HEK293T (cell line): ENCODE data around the gene DDX56.

Experiments
- ARNT ChIP-seq: fragments of 450-650 bp; IDR thresholded peaks from 2 replicates; pipeline ENCODE4 v1.6.1; 2017; ENCODE audit warnings: mild to moderate bottlenecking
- BHLHE40 ChIP-seq: fragments of 450-650 bp; IDR thresholded peaks from 2 replicates; pipeline ENCODE4 v1.6.1; 2016; ENCODE audit warnings: mild to moderate bottlenecking, moderate library complexity, borderline replicate concordance
- ELF4 ChIP-seq: fragments of 450-650 bp; IDR thresholded peaks from 2 replicates; pipeline ENCODE4 v1.6.1; 2017; ENCODE audit warnings: antibody characterized with exemption
- FOXK2 ChIP-seq: fragments of 450-650 bp; IDR thresholded peaks from 2 replicates; pipeline ENCODE4 v1.6.1; 2016; ENCODE audit warnings: mild to moderate bottlenecking
- FOXM1 ChIP-seq: fragments of 450-650 bp; IDR thresholded peaks from 2 replicates; pipeline ENCODE4 v1.6.1; 2017; ENCODE audit warnings: mild to moderate bottlenecking, borderline replicate concordance
- HDGF ChIP-seq: fragments of 450-650 bp; IDR thresholded peaks from 2 replicates; pipeline ENCODE4 v1.6.1; 2017; ENCODE audit warnings: antibody characterized with exemption, borderline replicate concordance
- SP1 ChIP-seq: fragments of 450-650 bp; IDR thresholded peaks from 2 replicates; pipeline ENCODE4 v1.6.1; 2017
- ZNF384 ChIP-seq: fragments of 450-650 bp; IDR thresholded peaks from 2 replicates; pipeline ENCODE4 v1.6.1; 2016

- TF ChIP-seq BHLHE40, result no peak
- TF ChIP-seq ZNF384, result no peak
- no peak for TF ChIP-seq ELF4
- TF ChIP-seq ARNT, result no peak
- TF ChIP-seq FOXM1, result no peak
- no peak for TF ChIP-seq SP1
- TF ChIP-seq HDGF, result no peak
- TF ChIP-seq FOXK2, result no peak
Observed at GRCh38 chr7:44581879-44582603, 8.3 kb upstream of the DDX56 start, which contains the start of gene TMED4.
